ENCODE measurements around the gene IL5RA.

DNA sequence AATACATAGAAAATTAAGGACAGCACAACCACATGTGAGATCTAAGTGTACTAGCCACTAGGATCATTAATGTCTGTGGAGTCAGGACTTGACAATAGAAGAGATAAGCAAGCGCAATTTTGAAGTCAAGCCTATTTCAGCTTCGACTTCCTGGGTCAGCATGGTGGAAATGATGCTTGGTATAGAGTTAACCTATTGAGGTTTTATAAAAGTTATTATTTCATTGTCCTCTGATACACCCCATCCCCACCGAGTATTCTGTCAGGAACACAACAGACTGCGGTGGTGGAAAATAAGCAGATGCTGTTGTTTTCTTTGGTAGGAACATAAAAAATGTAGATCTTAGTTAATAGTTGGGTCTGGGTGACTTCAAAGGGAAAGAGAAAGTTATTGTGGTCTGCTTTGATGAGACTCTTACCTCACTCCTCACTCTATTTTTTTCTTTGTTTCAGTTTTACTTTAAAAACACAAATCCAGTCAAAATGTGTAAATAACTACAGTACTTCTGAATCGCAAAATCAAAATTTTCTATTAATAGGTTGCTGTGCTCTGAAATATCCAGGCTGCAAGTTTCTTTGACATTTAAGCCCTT, 82.1 kb downstream of the IL5RA start:
- TF ChIP-seq, protein P1, sequence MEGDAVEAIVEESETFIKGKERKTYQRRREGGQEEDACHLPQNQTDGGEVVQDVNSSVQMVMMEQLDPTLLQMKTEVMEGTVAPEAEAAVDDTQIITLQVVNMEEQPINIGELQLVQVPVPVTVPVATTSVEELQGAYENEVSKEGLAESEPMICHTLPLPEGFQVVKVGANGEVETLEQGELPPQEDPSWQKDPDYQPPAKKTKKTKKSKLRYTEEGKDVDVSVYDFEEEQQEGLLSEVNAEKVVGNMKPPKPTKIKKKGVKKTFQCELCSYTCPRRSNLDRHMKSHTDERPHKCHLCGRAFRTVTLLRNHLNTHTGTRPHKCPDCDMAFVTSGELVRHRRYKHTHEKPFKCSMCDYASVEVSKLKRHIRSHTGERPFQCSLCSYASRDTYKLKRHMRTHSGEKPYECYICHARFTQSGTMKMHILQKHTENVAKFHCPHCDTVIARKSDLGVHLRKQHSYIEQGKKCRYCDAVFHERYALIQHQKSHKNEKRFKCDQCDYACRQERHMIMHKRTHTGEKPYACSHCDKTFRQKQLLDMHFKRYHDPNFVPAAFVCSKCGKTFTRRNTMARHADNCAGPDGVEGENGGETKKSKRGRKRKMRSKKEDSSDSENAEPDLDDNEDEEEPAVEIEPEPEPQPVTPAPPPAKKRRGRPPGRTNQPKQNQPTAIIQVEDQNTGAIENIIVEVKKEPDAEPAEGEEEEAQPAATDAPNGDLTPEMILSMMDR (IDR thresholded peaks at IDR 0.05), result no peak
- no peak for TF ChIP-seq POLR2A (IDR thresholded peaks at IDR 0.05)
- TF ChIP-seq EP300 (IDR thresholded peaks at IDR 0.05), result no peak
